Measurements from ENCODE around the gene CCR5AS.

CCR5AS gene

DNA sequence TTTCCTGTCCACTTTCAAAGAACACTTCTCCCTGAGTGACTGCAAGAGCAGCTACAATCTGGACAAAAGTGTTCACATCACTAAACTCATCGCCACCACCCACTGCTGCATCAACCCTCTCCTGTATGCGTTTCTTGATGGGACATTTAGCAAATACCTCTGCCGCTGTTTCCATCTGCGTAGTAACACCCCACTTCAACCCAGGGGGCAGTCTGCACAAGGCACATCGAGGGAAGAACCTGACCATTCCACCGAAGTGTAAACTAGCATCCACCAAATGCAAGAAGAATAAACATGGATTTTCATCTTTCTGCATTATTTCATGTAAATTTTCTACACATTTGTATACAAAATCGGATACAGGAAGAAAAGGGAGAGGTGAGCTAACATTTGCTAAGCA, 2.0 kb upstream of the CCR5AS start:
- Mint-ChIP-seq H3K27me3 (ENCODE audit: low read depth) (peaks cover under 1% of the 10 kb centered on the region; the same call in 1 of the 2 replicates), H3K4me1 (peaks cover 2 to 5% of the 10 kb centered on the region in 2 experiments; a peak in 2 of 4 replicates)
- DNase-seq: no peak

More for the DNA sequence above, 2.0 kb upstream of the CCR5AS start:
- Histone ChIP-seq H2BK12ac (ENCODE audit: insufficient read length, low read depth, low read length) (no peak overlapping the region), H3K4ac (ENCODE audit: low read depth, low read length) (no peak overlapping the region), H2BK15ac (ENCODE audit: low read depth, low read length) (no peak overlapping the region), H3T11ph (ENCODE audit: low read length) (no peak overlapping the region), H3K79me2 (ENCODE audit: insufficient read depth, low read length) (no peaks in the 10 kb centered on the region), H2AK5ac (ENCODE audit: insufficient read length, low read length) (no peak overlapping the region), H3K14ac (ENCODE audit: insufficient read depth, low read length) (no peak overlapping the region), H2BK5ac (ENCODE audit: insufficient read length, low read length) (no peak overlapping the region), H3K23me2 (ENCODE audit: insufficient read length, low read depth, low read length, poor library complexity, severe bottlenecking) (no peaks in the 10 kb centered on the region), H2BK20ac (ENCODE audit: low read depth, low read length, poor library complexity, severe bottlenecking) (no peak overlapping the region), H2AFZ (ENCODE audit: low read length) (no peak overlapping the region), H3K79me1 (ENCODE audit: insufficient read depth, low read depth, low read length, poor library complexity, severe bottlenecking) (no peaks in the 10 kb centered on the region), H3K56ac (ENCODE audit: insufficient read length, low read depth, low read length) (no peak overlapping the region), H3K23ac (ENCODE audit: insufficient read length, low read depth, low read length) (no peak overlapping the region), H3K27me3 (ENCODE audit: insufficient read depth, low read length) (no peaks in the 10 kb centered on the region), H4K91ac (ENCODE audit: insufficient read length, low read depth, low read length) (no peak overlapping the region), H3K9me3 (ENCODE audit: control insufficient read depth, low read depth, low read length) (no peaks in the 10 kb centered on the region), H3K27ac (ENCODE audit: insufficient read length, low read depth, low read length) (no peak overlapping the region), H4K5ac (ENCODE audit: insufficient read length, low read depth, low read length) (no peak overlapping the region), H3K9ac (ENCODE audit: extremely low read depth, insufficient read length, low read length) (no peak overlapping the region), H3K4me1 (ENCODE audit: insufficient read depth, low read length) (no peaks in the 10 kb centered on the region), H4K8ac (replicated peaks; ENCODE audit: insufficient read length, low read depth, low read length) (no peak overlapping the region), H2BK120ac (ENCODE audit: low read depth, low read length, poor library complexity, severe bottlenecking) (no peak overlapping the region), H4K20me1 (ENCODE audit: control insufficient read depth, insufficient read depth, insufficient read length) (no peaks in the 10 kb centered on the region), H3K18ac (ENCODE audit: insufficient read length, low read depth, low read length) (no peak overlapping the region), H3K4me2 (ENCODE audit: insufficient read depth, insufficient read length, low read length) (no peak overlapping the region)
- Mint-ChIP-seq H3K9me3 (no peaks in the 10 kb centered on the region; a peak in 1 of 5 replicates), H3K27ac (no peak overlapping the region), H3K4me3 (no peak overlapping the region), H3K36me3 (ENCODE audit: insufficient read depth in 1 of 3, low read depth in 3 of 3) (no peaks in the 10 kb centered on the region)
- WGBS (ENCODE audit: extremely low coverage, insufficient read length, low lambda C conversion rate): no CpG with 5 or more reads among the region's 7 CpGs
- TF ChIP-seq, protein P1, sequence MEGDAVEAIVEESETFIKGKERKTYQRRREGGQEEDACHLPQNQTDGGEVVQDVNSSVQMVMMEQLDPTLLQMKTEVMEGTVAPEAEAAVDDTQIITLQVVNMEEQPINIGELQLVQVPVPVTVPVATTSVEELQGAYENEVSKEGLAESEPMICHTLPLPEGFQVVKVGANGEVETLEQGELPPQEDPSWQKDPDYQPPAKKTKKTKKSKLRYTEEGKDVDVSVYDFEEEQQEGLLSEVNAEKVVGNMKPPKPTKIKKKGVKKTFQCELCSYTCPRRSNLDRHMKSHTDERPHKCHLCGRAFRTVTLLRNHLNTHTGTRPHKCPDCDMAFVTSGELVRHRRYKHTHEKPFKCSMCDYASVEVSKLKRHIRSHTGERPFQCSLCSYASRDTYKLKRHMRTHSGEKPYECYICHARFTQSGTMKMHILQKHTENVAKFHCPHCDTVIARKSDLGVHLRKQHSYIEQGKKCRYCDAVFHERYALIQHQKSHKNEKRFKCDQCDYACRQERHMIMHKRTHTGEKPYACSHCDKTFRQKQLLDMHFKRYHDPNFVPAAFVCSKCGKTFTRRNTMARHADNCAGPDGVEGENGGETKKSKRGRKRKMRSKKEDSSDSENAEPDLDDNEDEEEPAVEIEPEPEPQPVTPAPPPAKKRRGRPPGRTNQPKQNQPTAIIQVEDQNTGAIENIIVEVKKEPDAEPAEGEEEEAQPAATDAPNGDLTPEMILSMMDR (conservative IDR thresholded peaks at IDR 0.05): peak; percentile 37; the same call in 2 of the 3 replicates
